Activated CD8-positive, alpha-beta memory T cell treated with anti-CD3 and anti-CD28 coated beads for 1 hour (primary cell): Measurements from ENCODE around the gene CRYGD.
"Not testable (repeated sequence)": the region's sequence is repeated elsewhere in the genome, so short reads cannot be mapped to it uniquely, and the experiment has no call there.

Experiments
- DNase-seq, 2 donors: peaks; one replicate each; pipeline ENCODE4 v3.0.0-alpha.2; 2020; ENCODE audit warnings: low read depth in 1 of 2; ENCODE audit errors: extremely low read depth in 1 of 2

The CRYGD gene

GRCh38 chr2:208130712-208131110, 6.4 kb upstream of the CRYGD start:
- DNase-seq, result no peak

GRCh38 chr2:208129744-208130711, 5.7 kb upstream of the CRYGD start, which contains the start of gene CRYGC:
Gene CRYGC, minus strand, starts transcription at chr2:208129828. Its CDS starts 36 bp downstream, at chr2:208129792.
- no peak for DNase-seq

- DNase-seq, result no peak
Observed at GRCh38 chr2:208128136-208128535, 3.8 kb upstream of the CRYGD start.

- no peak for DNase-seq
Observed at GRCh38 chr2:208127090-208127489, 2.8 kb upstream of the CRYGD start.

- no peak for DNase-seq
Observed at GRCh38 chr2:208125251-208125650, 927 bp upstream of the CRYGD start.

- DNase-seq, result no peak
Observed at GRCh38 chr2:208122248-208122647, 2.1 kb downstream of the CRYGD start.

GRCh38 chr2:208118918-208119317, 5.4 kb downstream of the CRYGD start:
- DNase-seq, result no peak

GRCh38 chr2:208117390-208117789, 6.9 kb downstream of the CRYGD start:
- DNase-seq, result not testable (repeated sequence)

GRCh38 chr2:208112969-208113368, 11.4 kb downstream of the CRYGD start:
- no peak for DNase-seq

GRCh38 chr2:208112273-208112745, 12.0 kb downstream of the CRYGD start:
- DNase-seq, result not testable (repeated sequence)

- no peak for DNase-seq
Observed at GRCh38 chr2:208103616-208104015, 20.7 kb downstream of the CRYGD start.

GRCh38 chr2:208101716-208102631, 22.4 kb downstream of the CRYGD start:
- DNase-seq, result no peak

- DNase-seq, result no peak
Observed at GRCh38 chr2:208099682-208100470, 24.4 kb downstream of the CRYGD start.

GRCh38 chr2:208098701-208099100, 25.6 kb downstream of the CRYGD start:
- not testable (repeated sequence) for DNase-seq

- no peak for DNase-seq
Observed at GRCh38 chr2:208098267-208098666, 26.1 kb downstream of the CRYGD start.

- no peak for DNase-seq
Observed at GRCh38 chr2:208097801-208098200, 26.5 kb downstream of the CRYGD start.

- DNase-seq, result no peak
Observed at GRCh38 chr2:208097313-208097712, 27.0 kb downstream of the CRYGD start.

GRCh38 chr2:208096080-208096479, 28.2 kb downstream of the CRYGD start:
- no peak for DNase-seq

- no peak for DNase-seq
Observed at GRCh38 chr2:208093128-208093527, 31.2 kb downstream of the CRYGD start.

- DNase-seq, result no peak
Observed at GRCh38 chr2:208092093-208092832, 32.1 kb downstream of the CRYGD start.
